Dermis blood vessel endothelial cell (primary cell): ENCODE data around the gene PTCRA. TPM values are rescaled to one million over a fixed set of nuclear protein-coding genes. Genes with fewer than 3 reads are reported as not detected.
"Not testable (repeated sequence)": the region's sequence is repeated elsewhere in the genome, so short reads cannot be mapped to it uniquely, and the experiment has no call there.

Experiments used
- DNase-seq: peaks from one replicate; pipeline ENCODE4 v3.0.0; 2010
- total RNA-seq: library from RNA; depleted of rRNA; stranded (reverse); fragments of >200 nt; gene quantifications from 2 replicates; pipeline ENCODE4 v1.2.3, GENCODE V29; 2014

Gene PTCRA
- total RNA-seq, 1 donor from 2014 or later = not detected

GRCh38 chr6:42942444-42942843, 26.6 kb downstream of the PTCRA start:
- DNase-seq = no peak

- DNase-seq = no peak
These were observed 32.1 kb downstream of the PTCRA start for GRCh38 chr6:42947950-42948349.

GRCh38 chr6:42952389-42952788, 36.5 kb downstream of the PTCRA start:
- no peak for DNase-seq

- DNase-seq = not testable (repeated sequence)
These were observed 38.6 kb downstream of the PTCRA start for GRCh38 chr6:42954405-42954804.

- DNase-seq = no peak
These were observed 42.3 kb downstream of the PTCRA start for GRCh38 chr6:42958125-42958524.

GRCh38 chr6:42959917-42960242, 44.0 kb downstream of the PTCRA start:
- no peak for DNase-seq

GRCh38 chr6:42960243-42961019, 44.6 kb downstream of the PTCRA start, which contains the start of gene GNMT:
Gene GNMT (plus strand): TSS chr6:42960754. CDS start chr6:42960768, 14 bp downstream.
- DNase-seq = peak; percentile 44

GRCh38 chr6:42961020-42961470, 45.2 kb downstream of the PTCRA start:
- DNase-seq = no peak

- no peak for DNase-seq
These were observed 46.2 kb downstream of the PTCRA start for GRCh38 chr6:42962096-42962495.

- no peak for DNase-seq
These were observed 46.8 kb downstream of the PTCRA start for GRCh38 chr6:42962502-42963178.

GRCh38 chr6:42963179-42963854, 47.5 kb downstream of the PTCRA start:
- no peak for DNase-seq

GRCh38 chr6:42963855-42964605, 48.2 kb downstream of the PTCRA start:
- peak; percentile 65 for DNase-seq

- no peak for DNase-seq
These were observed 50.7 kb downstream of the PTCRA start for GRCh38 chr6:42966571-42966970.

GRCh38 chr6:42967228-42967627, 51.4 kb downstream of the PTCRA start:
- DNase-seq = no peak

GRCh38 chr6:42968126-42968701, 52.4 kb downstream of the PTCRA start:
- no peak for DNase-seq

- no peak for DNase-seq
These were observed 52.9 kb downstream of the PTCRA start for GRCh38 chr6:42968783-42969182.

- no peak for DNase-seq
These were observed 53.6 kb downstream of the PTCRA start for GRCh38 chr6:42969431-42969830.

GRCh38 chr6:42969934-42970333, 54.1 kb downstream of the PTCRA start:
- DNase-seq = no peak

GRCh38 chr6:42970871-42971612, 55.2 kb downstream of the PTCRA start:
- peak; percentile 30 for DNase-seq

GRCh38 chr6:42971746-42972327, 56.0 kb downstream of the PTCRA start:
- DNase-seq = no peak

- no peak for DNase-seq
These were observed 58.1 kb downstream of the PTCRA start for GRCh38 chr6:42973926-42974325.
